ENCODE data around the gene TBC1D22A.

The TBC1D22A gene

GRCh38 chr22:46795845-46796565 lies 33.6 kb downstream of the TBC1D22A start:
- DNase-seq, result no peak

GRCh38 chr22:46796566-46797195 lies 34.2 kb downstream of the TBC1D22A start:
- no peak for DNase-seq

GRCh38 chr22:46797355-46797754 lies 34.9 kb downstream of the TBC1D22A start:
- DNase-seq, result no peak

- no peak for DNase-seq
Observed at GRCh38 chr22:46798041-46798365, 35.6 kb downstream of the TBC1D22A start.

- peak; percentile 6 for DNase-seq
Observed at GRCh38 chr22:46798366-46799350, 36.2 kb downstream of the TBC1D22A start.

- DNase-seq, result no peak
Observed at GRCh38 chr22:46799626-46800025, 37.2 kb downstream of the TBC1D22A start.

DNA sequence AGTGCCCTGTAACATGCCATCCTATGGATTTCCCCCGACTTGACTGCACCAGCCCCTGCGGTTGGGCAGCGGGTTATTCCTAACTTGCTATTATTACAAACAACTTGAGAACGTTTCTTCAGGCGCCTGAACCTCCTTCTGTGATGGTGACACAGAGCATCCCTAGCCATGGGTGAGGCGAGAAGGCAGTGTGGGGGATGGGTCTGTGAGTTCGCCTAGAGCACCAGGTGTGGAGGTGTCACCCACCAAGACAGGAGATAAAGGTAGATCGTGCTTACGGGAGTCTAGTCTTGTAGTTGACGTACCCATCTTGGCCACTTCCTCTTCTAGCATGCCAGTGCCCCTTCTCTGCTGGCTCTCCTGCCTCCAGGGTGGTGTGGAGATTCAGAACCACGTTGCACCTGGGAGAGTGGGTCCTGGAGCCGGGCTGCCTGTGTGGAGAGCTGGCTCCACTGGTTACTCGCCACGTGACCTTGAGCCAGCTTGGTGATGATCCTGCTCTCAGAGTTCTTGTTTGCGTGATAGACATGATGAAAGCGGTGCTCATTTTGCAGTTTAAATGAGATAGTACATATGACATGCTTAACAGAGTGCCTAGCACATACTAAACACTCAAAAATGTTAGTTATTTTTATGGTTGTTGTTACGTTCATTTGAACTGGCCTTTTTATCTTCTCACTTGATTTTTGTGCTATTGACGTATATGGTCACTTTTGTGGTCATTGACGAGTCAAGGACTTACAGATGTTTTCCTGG lies 37.8 kb downstream of the TBC1D22A start:
- no peak for DNase-seq

DNA sequence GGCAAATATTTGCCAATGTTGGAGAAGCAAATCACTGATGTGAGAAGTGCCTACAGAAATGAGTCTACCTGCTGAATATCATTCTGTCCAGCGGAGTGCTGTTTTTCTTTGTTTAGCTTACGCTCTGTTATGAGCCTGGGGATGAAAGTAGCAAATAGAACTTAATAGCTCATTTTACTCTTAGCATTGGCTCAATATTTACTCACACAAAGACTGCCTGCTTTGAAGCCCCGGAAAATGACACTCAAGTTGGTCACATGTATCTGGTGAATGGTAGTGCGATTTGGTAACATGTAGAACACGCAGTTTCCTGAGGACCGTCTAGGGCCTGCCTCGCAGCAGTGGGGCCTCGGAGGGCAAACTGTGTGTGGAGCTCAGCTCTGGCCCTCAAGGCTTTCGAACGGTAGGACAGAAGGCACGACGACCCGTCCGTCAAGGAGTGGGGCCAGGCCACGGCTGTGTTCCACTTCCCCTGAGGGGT lies 38.9 kb downstream of the TBC1D22A start:
- no peak for DNase-seq

DNA sequence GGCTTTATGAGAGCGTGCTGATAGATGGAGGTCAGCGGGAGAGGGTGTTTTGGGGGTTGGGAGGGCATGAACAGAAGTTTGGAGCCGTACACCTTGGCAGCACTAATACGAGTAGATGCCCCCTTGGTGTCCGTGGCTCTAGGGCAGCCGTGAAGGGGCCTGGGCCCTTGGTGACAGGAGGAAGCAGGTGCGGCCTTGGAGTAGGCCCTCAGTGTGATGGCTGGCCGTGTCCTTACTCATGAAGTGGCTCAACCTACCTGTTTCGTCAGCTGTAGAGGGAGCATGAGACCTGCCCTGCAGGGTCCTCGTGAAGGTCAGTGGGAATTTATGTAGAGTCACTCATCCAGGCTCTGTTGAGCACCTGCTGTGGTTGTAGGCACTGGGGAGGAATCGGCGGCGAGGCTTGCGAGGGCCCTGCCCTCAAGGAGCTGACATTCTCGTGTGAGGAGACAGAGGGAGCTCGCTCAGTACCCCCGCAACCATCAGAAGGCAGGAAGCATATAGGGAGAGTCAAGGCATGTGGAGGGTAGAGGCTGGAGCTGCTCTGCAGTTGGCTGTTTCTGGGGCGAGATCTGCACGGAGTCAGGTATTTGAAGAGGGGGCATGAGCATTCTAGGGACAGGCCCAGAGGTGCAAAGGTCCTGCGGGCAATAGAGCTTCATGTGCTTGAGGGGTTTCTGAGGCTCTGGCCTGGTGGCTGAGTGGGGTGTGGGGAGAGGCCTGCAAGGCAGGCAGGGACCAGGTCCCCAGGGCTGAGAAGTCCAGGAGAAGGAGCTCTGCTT lies 39.6 kb downstream of the TBC1D22A start:
- DNase-seq, result no peak

DNA sequence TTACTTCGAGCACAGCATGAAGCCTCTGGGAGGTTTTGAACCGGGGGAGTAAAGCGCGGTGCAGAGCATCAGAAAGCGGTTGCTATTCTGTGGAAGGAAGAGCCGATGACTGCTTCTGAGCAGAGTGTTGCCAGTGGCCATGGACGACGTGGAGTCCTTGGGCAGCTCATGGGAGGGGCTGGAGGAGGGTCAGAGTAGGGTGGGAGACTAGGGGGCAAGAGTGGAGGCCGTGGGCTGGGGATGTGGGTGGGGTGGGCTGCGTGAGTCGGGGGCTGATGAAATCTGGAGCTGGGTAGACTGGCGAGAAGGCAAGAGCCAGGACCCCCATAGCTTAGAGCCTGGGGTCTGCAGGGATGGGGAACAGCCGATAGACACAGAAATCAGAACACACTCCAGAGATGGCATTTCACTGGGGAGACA lies 40.2 kb downstream of the TBC1D22A start:
- no peak for DNase-seq

DNA sequence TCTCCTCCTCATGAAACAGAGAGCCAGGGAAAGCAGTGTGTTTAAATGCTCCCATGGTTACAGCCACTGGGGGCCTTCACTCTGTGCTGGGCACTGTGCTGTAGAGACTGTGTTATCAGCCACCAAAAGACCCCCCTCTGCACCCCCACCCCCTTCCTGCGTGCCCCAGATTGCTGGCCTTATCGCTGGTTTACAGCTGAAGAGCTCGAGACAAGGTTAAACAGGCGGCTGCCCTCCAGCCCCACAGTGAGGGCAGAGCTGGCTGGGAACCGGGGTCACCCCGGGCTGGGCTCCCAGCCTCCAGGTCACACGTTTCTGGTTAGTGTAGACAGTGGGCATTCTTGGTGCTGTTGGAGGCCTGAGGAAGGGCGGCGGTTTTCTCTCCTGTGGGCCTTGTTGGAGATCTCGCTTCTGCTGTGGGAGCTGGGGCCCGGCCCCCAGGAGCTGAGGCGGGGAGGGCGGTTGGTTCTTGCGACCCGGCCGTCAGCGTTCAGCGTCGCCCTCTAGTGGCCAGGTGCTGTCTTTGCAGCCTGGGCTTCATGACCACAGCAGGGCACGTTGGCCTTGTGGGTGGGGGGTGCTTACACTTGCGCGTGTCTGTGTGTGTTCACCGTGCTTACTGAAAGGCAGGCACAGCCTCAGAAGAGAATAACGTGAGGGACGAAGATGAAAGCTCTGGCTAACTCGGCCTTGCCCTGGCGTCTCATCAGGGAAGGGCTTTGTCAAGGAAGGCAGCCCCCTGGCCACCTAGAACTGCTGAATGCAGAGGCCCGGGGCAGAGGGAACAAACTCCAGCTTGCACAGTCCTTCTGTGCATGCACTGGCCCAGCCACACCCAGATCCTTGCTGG lies 40.8 kb downstream of the TBC1D22A start:
- no peak for DNase-seq

DNA sequence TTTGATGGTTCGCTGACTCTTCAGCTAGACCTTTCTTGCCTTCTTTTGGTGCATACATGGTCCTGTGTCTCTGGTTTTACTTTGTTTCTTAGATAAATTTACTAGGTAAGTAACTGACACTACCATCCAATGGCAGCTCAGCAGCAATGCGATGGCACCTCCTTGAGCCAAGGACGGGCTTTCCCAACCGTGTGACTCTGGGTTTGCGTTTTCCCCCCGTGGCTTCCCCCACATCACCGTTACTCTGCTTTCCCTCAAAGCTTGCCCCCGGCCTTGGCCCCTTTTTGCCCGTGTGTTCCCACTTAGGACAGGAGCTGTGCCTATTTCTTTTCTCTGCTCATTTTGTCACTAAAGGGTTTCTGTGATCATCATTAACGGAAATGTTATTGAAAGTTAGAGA lies 41.5 kb downstream of the TBC1D22A start:
- DNase-seq, result no peak

GRCh38 chr22:46806794-46807193 lies 44.3 kb downstream of the TBC1D22A start:
- no peak for DNase-seq

- no peak for DNase-seq
Observed at GRCh38 chr22:46807458-46807857, 45.0 kb downstream of the TBC1D22A start.

GRCh38 chr22:46809153-46809885 lies 46.9 kb downstream of the TBC1D22A start:
- no peak for DNase-seq

GRCh38 chr22:46810856-46811786 lies 48.7 kb downstream of the TBC1D22A start:
- no peak for DNase-seq

GRCh38 chr22:46812034-46812605 lies 49.7 kb downstream of the TBC1D22A start:
- no peak for DNase-seq

DNA sequence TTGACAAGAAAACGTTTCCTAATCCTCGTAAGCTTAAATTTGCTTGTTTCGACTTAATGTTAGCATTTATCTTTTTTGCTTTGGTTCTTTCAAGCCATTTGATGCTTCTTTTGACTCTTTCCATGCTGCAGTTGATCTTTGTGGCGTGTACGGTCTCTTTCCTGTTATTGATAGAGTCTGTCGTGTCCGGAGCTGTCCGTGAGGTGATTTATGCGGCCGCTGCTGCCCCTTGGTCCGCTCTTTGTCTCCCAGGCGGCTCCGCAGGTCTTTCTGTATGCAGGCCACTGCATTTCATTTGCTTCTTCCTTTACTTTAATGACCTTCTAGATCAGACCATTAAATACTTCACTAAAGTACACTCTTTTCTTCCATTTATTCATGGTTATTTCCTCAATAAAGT lies 50.3 kb downstream of the TBC1D22A start:
- DNase-seq, result no peak

Data from T1000 (cell line).